HCT116 (cell line): Measurements from ENCODE around the gene PCDH9. TPM values are rescaled to one million over a fixed set of nuclear protein-coding genes. Genes with fewer than 3 reads are reported as not detected.

ENCODE experiments used
- ATAC-seq: fragments of 200-7000 bp; cut with Tn5 transposase; 2 replicates; pipeline ENCODE4 v1.9.1; 2020; ENCODE audit warnings: mild to moderate bottlenecking, moderate library complexity
- BruUV-seq: library from RNA; stranded (reverse); fragments of 400-500 nt; replicated peaks from 2 replicates; lab custom pipeline; 2021; lab: Mats Ljungman, UMichigan
- CTCF ChIA-PET: fragments of 300-600 bp; sonication (Branson Sonifier 250); formaldehyde crosslinking; loops from one replicate; lab custom pipeline; 2021; ENCODE audit warnings: antibody characterized with exemption; lab: Charles Lee
- POLR2A ChIA-PET: fragments of 300-600, 350-600 bp; sonication (Branson Sonifier 250); formaldehyde crosslinking; loops from one replicate; lab custom pipeline; 2021; ENCODE audit warnings: antibody characterized with exemption; lab: Charles Lee
- RAD21 ChIA-PET, 2 experiments: fragments of 300-600 bp; sonication (Branson Sonifier 250); formaldehyde crosslinking; loops; one replicate each; lab custom pipeline; 2023; ENCODE audit warnings: low total read pairs in 2 of 2; ENCODE audit not compliant: uncharacterized antibody in 2 of 2, unreplicated experiment in 2 of 2, low non-redundant PET in 1 of 2; lab: Charles Lee
- DNase-seq: peaks from one replicate; pipeline ENCODE4 v3.0.0-alpha.2; 2010; ENCODE audit warnings: low read depth, low spot score
- H2AFZ ChIP-seq: fragments of 200-600 bp; shearing (Covaris generic), sonication (generic); 2 replicates; pipeline ENCODE4 v1.6.1; 2017; ENCODE audit warnings: low read depth, mixed run types, mixed read lengths, antibody characterized with exemption, low read length; ENCODE audit not compliant: poor library complexity, severe bottlenecking
- H3K27ac ChIP-seq: 2 replicates; pipeline ENCODE4 v1.5.1; 2012; ENCODE audit warnings: low read depth, low read length
- H3K27me3 ChIP-seq: fragments of 200-600 bp; sonication (generic); 2 replicates; pipeline ENCODE4 v1.6.1; 2016; ENCODE audit warnings: mixed run types, low read length, mixed read lengths; ENCODE audit not compliant: insufficient read depth
- H3K36me3 ChIP-seq, 2 experiments: fragments of 200-500 bp in 1 of 2; fragments of 200-600 bp in 1 of 2; sonication (Bioruptor generic) in 1 of 2; sonication (generic) in 1 of 2; 2 replicates each; pipeline versions ENCODE4 v1.5.1 to v1.6.1; 2014 to 2016; ENCODE audit warnings: low read length in 2 of 2, inconsistent platforms in 1 of 2, mixed read lengths in 1 of 2, mixed run types in 1 of 2; ENCODE audit not compliant: insufficient read depth in 2 of 2, control insufficient read depth in 1 of 2
- H3K4me1 ChIP-seq, 2 experiments: fragments of 200-600 bp in 1 of 2; sonication (generic) in 1 of 2; 2 replicates each; pipeline versions ENCODE4 v1.5.1 to v1.6.1; 2012 to 2017; ENCODE audit warnings: low read length in 2 of 2, inconsistent platforms in 1 of 2, mild to moderate bottlenecking in 1 of 2, mixed read lengths in 1 of 2, mixed run types in 1 of 2, moderate library complexity in 1 of 2; ENCODE audit not compliant: insufficient read depth in 2 of 2, control insufficient read depth in 1 of 2
- H3K4me2 ChIP-seq: fragments of 200-600 bp; sonication (generic); 2 replicates; pipeline ENCODE4 v1.6.1; 2017; ENCODE audit warnings: mixed run types, low read length, mixed read lengths
- H3K4me3 ChIP-seq, 2 experiments: fragments of 200-600 bp in 1 of 2; sonication (generic) in 1 of 2; replicated peaks in 1 of 2; 2 replicates each; pipeline ENCODE4 v1.5.1; 2011 to 2016; ENCODE audit warnings: low read length in 2 of 2, control low read depth in 1 of 2, low read depth in 1 of 2, mild to moderate bottlenecking in 1 of 2, mixed read lengths in 1 of 2, mixed run types in 1 of 2
- H3K79me2 ChIP-seq: fragments of 200-600 bp; sonication (generic); 2 replicates; pipeline ENCODE4 v1.6.1; 2017; ENCODE audit warnings: mild to moderate bottlenecking, mixed run types, low read length, moderate library complexity, mixed read lengths; ENCODE audit not compliant: insufficient read depth
- H3K9ac ChIP-seq: fragments of 200-600 bp; sonication (generic); 2 replicates; pipeline ENCODE4 v1.6.1; 2016; ENCODE audit warnings: low read length, mixed read lengths
- H3K9me2 ChIP-seq: fragments of 200-600 bp; sonication (generic), shearing (Covaris generic); 2 replicates; pipeline ENCODE4 v1.6.1; 2017; ENCODE audit warnings: mixed run types, mild to moderate bottlenecking, moderate library complexity; ENCODE audit not compliant: insufficient read depth
- H3K9me3 ChIP-seq, 2 experiments: fragments of 200-500 bp in 1 of 2; fragments of 200-600 bp in 1 of 2; sonication (Bioruptor generic) in 1 of 2; sonication (generic) in 1 of 2; 2 replicates each; pipeline ENCODE4 v1.6.1; 2014 to 2017; ENCODE audit warnings: low read length in 2 of 2, mixed read lengths in 2 of 2, inconsistent platforms in 1 of 2, low read depth in 1 of 2, mild to moderate bottlenecking in 1 of 2, mixed run types in 1 of 2, moderate library complexity in 1 of 2; ENCODE audit not compliant: control insufficient read depth in 1 of 2, insufficient read depth in 1 of 2
- H4K20me1 ChIP-seq: fragments of 200-600 bp; sonication (generic), shearing (Covaris generic); 2 replicates; pipeline ENCODE4 v1.6.1; 2017; ENCODE audit warnings: mixed run types, mild to moderate bottlenecking, moderate library complexity; ENCODE audit not compliant: insufficient read depth
- CBX3 ChIP-seq: IDR thresholded peaks from 2 replicates; pipeline ENCODE4 v1.6.1; 2012; ENCODE audit warnings: low read depth
- CEBPB ChIP-seq: IDR thresholded peaks from 2 replicates; pipeline ENCODE4 v1.6.1; 2012; ENCODE audit warnings: low read depth
- CTCF ChIP-seq, 3 experiments: fragments of 200-600 bp in 1 of 3; sonication (generic) in 1 of 3; IDR thresholded peaks in 2 of 3; conservative IDR thresholded peaks in 1 of 3; 2 replicates each; pipeline ENCODE4 v1.5.1; 2012 to 2017; ENCODE audit warnings: low read depth in 2 of 3, low read length in 2 of 3, antibody characterized with exemption in 1 of 3, borderline replicate concordance in 1 of 3, control low read depth in 1 of 3, mild to moderate bottlenecking in 1 of 3, mixed read lengths in 1 of 3, mixed run types in 1 of 3, moderate library complexity in 1 of 3; ENCODE audit not compliant: insufficient read depth in 1 of 3
- EZH2 ChIP-seq: fragments of 200-600 bp; sonication (generic); IDR thresholded peaks from 2 replicates; pipeline ENCODE4 v1.6.1; 2017; ENCODE audit warnings: antibody characterized with exemption, mixed run types
- EZH2phosphoT487 ChIP-seq: fragments of 200-600 bp; IDR thresholded peaks from 2 replicates; pipeline ENCODE4 v1.6.1; 2018; ENCODE audit warnings: antibody characterized with exemption, borderline replicate concordance
- MAX ChIP-seq: IDR thresholded peaks from 2 replicates; pipeline ENCODE4 v1.6.1; 2012
- POLR2AphosphoS5 ChIP-seq: IDR thresholded peaks from 2 replicates; pipeline ENCODE4 v1.6.1; 2011; ENCODE audit warnings: mild to moderate bottlenecking, low read depth, low read length, moderate library complexity
- RAD21 ChIP-seq: IDR thresholded peaks from 2 replicates; pipeline ENCODE4 v1.6.1; 2012; ENCODE audit warnings: low read depth, mild to moderate bottlenecking
- SP1 ChIP-seq: IDR thresholded peaks from 2 replicates; pipeline ENCODE4 v1.6.1; 2012; ENCODE audit warnings: low read depth
- SRF ChIP-seq: IDR thresholded peaks from 2 replicates; pipeline ENCODE4 v1.6.1; 2012; ENCODE audit warnings: low read depth
- TCF7L2 ChIP-seq: IDR thresholded peaks from 2 replicates; pipeline ENCODE4 v1.7.0; 2011; ENCODE audit warnings: borderline replicate concordance, inconsistent platforms; ENCODE audit not compliant: insufficient read depth, insufficient read length; ENCODE audit errors: extremely low read depth
- YY1 ChIP-seq: IDR thresholded peaks from 2 replicates; pipeline ENCODE4 v1.6.1; 2011; ENCODE audit warnings: low read length, low read depth, moderate library complexity, mild to moderate bottlenecking; ENCODE audit not compliant: insufficient replicate concordance; ENCODE audit errors: extremely low read depth
- ZBTB33 ChIP-seq: IDR thresholded peaks from 2 replicates; pipeline ENCODE4 v1.6.1; 2011; ENCODE audit warnings: mild to moderate bottlenecking, low read length, moderate library complexity; ENCODE audit not compliant: insufficient replicate concordance; ENCODE audit errors: extremely low read depth
- ZNF274 ChIP-seq: fragments of 200-500 bp; sonication (Bioruptor generic); IDR thresholded peaks from 2 replicates; pipeline ENCODE4 v1.6.1; 2014; ENCODE audit warnings: mild to moderate bottlenecking, low read depth, low read length, inconsistent platforms
- intact Hi-C: fragments of 100-400 bp; cut with micrococcal nuclease; formaldehyde crosslinking; loops from 2 replicates; pipeline ENCODE4 v1.10.0; 2022
- total RNA-seq: library from RNA; stranded (reverse); gene quantifications from one replicate; pipeline ENCODE4 v1.2.1, GENCODE V29; 2021; ENCODE audit not compliant: unreplicated experiment

Gene PCDH9
- total RNA-seq, 1 experiment from 2014 or later = 0.02 TPM

DNA sequence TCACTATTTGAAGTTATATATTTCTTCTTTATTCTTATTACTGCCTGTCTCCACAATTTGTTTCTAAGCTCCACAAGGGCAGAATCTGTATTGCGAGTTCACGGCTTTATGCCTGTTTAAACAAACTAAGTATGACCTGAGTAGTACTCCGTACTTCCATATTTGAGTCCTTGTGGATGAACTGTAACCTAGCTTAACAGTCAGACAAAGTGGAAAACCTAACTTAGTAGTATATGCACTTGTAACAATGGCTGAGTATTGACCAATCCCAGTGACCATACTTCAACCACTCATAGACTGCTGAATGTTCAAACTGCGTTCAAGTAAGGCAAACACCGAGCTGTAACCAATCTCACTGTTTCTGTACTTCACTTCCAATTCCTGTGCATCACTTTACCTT is 292.7 kb downstream of the PCDH9 start:
- ChIA-PET POLR2A (no interaction called here), RAD21 (no interaction called here), CTCF (no interaction called here)
- H2AFZ ChIP-seq = no peak overlapping the region
- intact Hi-C loops = no loop called here
- H3K36me3 ChIP-seq = no peaks in the 10 kb centered on the region
- no peaks in the 10 kb centered on the region; the same call in 1 of the 2 replicates for H3K9me2 ChIP-seq
- H3K9ac ChIP-seq = no peak overlapping the region
- H3K27me3 ChIP-seq = no peaks in the 10 kb centered on the region
- BruUV-seq = no TSS peak
- no peak overlapping the region for H3K4me2 ChIP-seq
- peaks cover 0 to 16% of the 10 kb centered on the region in 2 experiments; a peak in 3 of 4 replicates for H3K4me1 ChIP-seq
- ATAC-seq = no peak
- H3K27ac ChIP-seq = no peak overlapping the region
- no peaks in the 10 kb centered on the region for H4K20me1 ChIP-seq
- TF ChIP-seq YY1 (no peak), POLR2AphosphoS5 (no peak), ZBTB33 (no peak), EZH2phosphoT487 (no peak), MAX (no peak), TCF7L2 (no peak)
- H3K4me3 ChIP-seq = no peak overlapping the region
- H3K79me2 ChIP-seq = no peaks in the 10 kb centered on the region
- H3K9me3 ChIP-seq = no peaks in the 10 kb centered on the region
- no peak for DNase-seq

DNA sequence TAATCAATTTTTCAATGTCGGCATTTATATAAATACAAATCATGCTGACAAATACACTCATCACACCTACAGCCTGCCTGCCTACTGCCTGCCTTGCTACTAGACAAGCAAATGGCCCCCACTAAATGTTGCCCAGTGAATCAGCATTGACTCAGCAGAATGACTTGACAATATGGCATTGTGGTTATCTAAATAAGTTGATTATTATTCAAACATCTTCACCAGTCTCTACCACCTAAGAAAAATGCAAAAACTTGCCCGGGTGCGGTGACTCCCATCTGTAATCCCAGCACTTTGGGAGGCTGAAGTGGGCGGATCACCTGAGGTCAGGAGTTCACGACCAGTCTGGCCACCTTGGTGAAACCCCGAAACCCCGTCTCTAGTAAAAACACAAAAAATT is 296.1 kb downstream of the PCDH9 start:
- Histone ChIP-seq H3K36me3 (no peaks in the 10 kb centered on the region), H3K27me3 (no peaks in the 10 kb centered on the region), H3K9me3 (no peaks in the 10 kb centered on the region), H4K20me1 (no peaks in the 10 kb centered on the region), H3K9ac (no peak overlapping the region), H3K27ac (no peak overlapping the region), H3K4me2 (no peak overlapping the region), H3K79me2 (no peaks in the 10 kb centered on the region), H3K4me1 (peaks cover 0 to 6% of the 10 kb centered on the region in 2 experiments; a peak in 2 of 4 replicates), H3K4me3 (no peak overlapping the region), H3K9me2 (no peaks in the 10 kb centered on the region; the same call in 1 of the 2 replicates), H2AFZ (no peak overlapping the region)
- intact Hi-C loops = no loop called here
- DNase-seq = peak; percentile 12
- POLR2A ChIA-PET = no interaction called here
- no peak for ATAC-seq
- TF ChIP-seq CEBPB (no peak), CBX3 (no peak), RAD21 (no peak), SP1 (no peak), YY1 (no peak), EZH2 (no peak), CTCF (IDR thresholded peaks at IDR 0.05 in 2 of 3, conservative IDR thresholded peaks at IDR 0.05 in 1 of 3; ENCODE audit: borderline replicate concordance in 1 of 3, insufficient read depth in 1 of 3, low read depth in 2 of 3, low read length in 2 of 3) (no peak), SRF (no peak), ZNF274 (no peak)
- BruUV-seq = no TSS peak
- CTCF ChIA-PET = no interaction called here
- RAD21 ChIA-PET = no interaction called here
